Embryonic facial prominence (tissue), 1 donor: ENCODE measurements around the gene MBL2.

Experiments used
- DNase-seq: peaks from one replicate; pipeline ENCODE4 v3.0.0-alpha.2; 2016; ENCODE audit errors: extremely low spot score

The MBL2 gene

GRCh38 chr10:52771534-52772445, 794 bp downstream of the MBL2 start:
- DNase-seq: no peak

- DNase-seq: no peak
Observed at GRCh38 chr10:52770904-52771303, 1.7 kb downstream of the MBL2 start.

GRCh38 chr10:52769966-52770365, 2.6 kb downstream of the MBL2 start:
- DNase-seq: no peak

- DNase-seq: no peak
Observed at GRCh38 chr10:52768001-52768532, 4.5 kb downstream of the MBL2 start.

- DNase-seq: no peak
Observed at GRCh38 chr10:52762088-52762487, 10.5 kb downstream of the MBL2 start.

GRCh38 chr10:52759154-52759553, 13.4 kb downstream of the MBL2 start:
- DNase-seq: no peak

- no peak for DNase-seq
Observed at GRCh38 chr10:52758406-52758805, 14.2 kb downstream of the MBL2 start.

- DNase-seq: no peak
Observed at GRCh38 chr10:52757773-52758172, 14.8 kb downstream of the MBL2 start.

- no peak for DNase-seq
Observed at GRCh38 chr10:52756966-52757365, 15.6 kb downstream of the MBL2 start.

- DNase-seq: no peak
Observed at GRCh38 chr10:52756295-52756694, 16.3 kb downstream of the MBL2 start.

GRCh38 chr10:52755297-52756062, 17.1 kb downstream of the MBL2 start:
- no peak for DNase-seq

GRCh38 chr10:52752801-52753445, 19.7 kb downstream of the MBL2 start:
- DNase-seq: no peak

- no peak for DNase-seq
Observed at GRCh38 chr10:52752261-52752660, 20.3 kb downstream of the MBL2 start.

GRCh38 chr10:52751337-52751736, 21.2 kb downstream of the MBL2 start:
- DNase-seq: no peak

- no peak for DNase-seq
Observed at GRCh38 chr10:52750629-52751028, 22.0 kb downstream of the MBL2 start.

GRCh38 chr10:52747694-52748093, 24.9 kb downstream of the MBL2 start:
- no peak for DNase-seq

GRCh38 chr10:52746169-52746568, 26.4 kb downstream of the MBL2 start:
- no peak for DNase-seq

GRCh38 chr10:52744057-52744805, 28.4 kb downstream of the MBL2 start:
- no peak for DNase-seq

GRCh38 chr10:52742731-52743130, 29.9 kb downstream of the MBL2 start:
- DNase-seq: no peak

- no peak for DNase-seq
Observed at GRCh38 chr10:52741851-52742250, 30.7 kb downstream of the MBL2 start.

GRCh38 chr10:52740913-52741675, 31.5 kb downstream of the MBL2 start:
- DNase-seq: no peak
